ENCODE results near the gene GREM2.

DNA sequence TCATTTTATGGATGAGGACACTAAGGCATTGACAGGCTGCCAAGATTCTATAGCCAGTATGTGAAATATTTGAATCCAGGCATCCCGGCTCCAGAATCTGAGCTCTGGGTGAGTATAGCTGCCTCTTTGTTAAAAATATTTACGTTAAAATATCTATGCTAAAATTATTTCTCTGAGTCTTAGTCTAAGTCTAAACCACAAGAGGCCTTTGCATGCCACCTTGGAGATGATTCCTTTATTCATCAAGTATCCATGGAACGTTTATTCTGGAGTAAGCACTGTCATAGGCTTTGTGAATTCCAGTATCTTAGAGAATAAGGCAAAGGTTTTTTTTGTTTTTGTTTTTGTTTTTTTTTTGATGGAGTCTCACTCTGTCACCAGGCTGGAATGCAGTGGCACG is 116.4 kb downstream of the GREM2 start:
- TF ChIP-seq CTCF (IDR thresholded peaks at IDR 0.05) (no peak), POLR2A (IDR thresholded peaks at IDR 0.05) (no peak)

Measured in gastroesophageal sphincter (tissue), 3 donors.